Liver (tissue), 3 donors: Measurements from ENCODE around the gene ABHD5.
"Not testable (repeated sequence)": the region's sequence is repeated elsewhere in the genome, so short reads cannot be mapped to it uniquely, and the experiment has no call there.

Source experiments
- ATF3 ChIP-seq: IDR thresholded peaks from 2 replicates; pipeline ENCODE4 v1.6.1; 2016; ENCODE audit warnings: antibody characterized with exemption
- CTCF ChIP-seq: fragments of 150-350 bp; IDR thresholded peaks from 2 replicates; pipeline ENCODE4 v1.5.1; 2017; ENCODE audit warnings: improper control_type of control experiment, low read depth, low read length; ENCODE audit not compliant: missing input control
- GABPA ChIP-seq, 2 donors: IDR thresholded peaks in 1 of 2; conservative IDR thresholded peaks in 1 of 2; 2 replicates each; pipeline ENCODE4 v1.6.1; 2016; ENCODE audit warnings: antibody characterized with exemption in 2 of 2, mild to moderate bottlenecking in 1 of 2, moderate library complexity in 1 of 2
- HNF4A ChIP-seq, 2 donors: conservative IDR thresholded peaks; 2 replicates each; pipeline ENCODE4 v1.6.1; 2016; ENCODE audit warnings: antibody characterized with exemption in 2 of 2, mild to moderate bottlenecking in 2 of 2
- HNF4G ChIP-seq: IDR thresholded peaks from 2 replicates; pipeline ENCODE4 v1.6.1; 2016; ENCODE audit warnings: antibody characterized with exemption
- MAX ChIP-seq: IDR thresholded peaks from 2 replicates; pipeline ENCODE4 v1.6.1; 2016; ENCODE audit warnings: antibody characterized with exemption
- RAD21 ChIP-seq, 2 donors: IDR thresholded peaks; 2 replicates each; pipeline ENCODE4 v1.6.1; 2016; ENCODE audit warnings: antibody characterized with exemption in 2 of 2, mild to moderate bottlenecking in 2 of 2
- REST ChIP-seq: IDR thresholded peaks from 2 replicates; pipeline ENCODE4 v1.6.1; 2016; ENCODE audit warnings: antibody characterized with exemption, mild to moderate bottlenecking
- RXRA ChIP-seq, 2 donors: IDR thresholded peaks; 2 replicates each; pipeline ENCODE4 v1.6.1; 2017 to 2018; ENCODE audit warnings: antibody characterized with exemption in 2 of 2, mild to moderate bottlenecking in 1 of 2
- donor health status: healthy.
- donor health status: healthy.

- TF ChIP-seq MAX; CTCF; HNF4A (conservative IDR thresholded peaks at IDR 0.05); HNF4G; RXRA (IDR thresholded peaks at IDR 0.05); RAD21 (IDR thresholded peaks at IDR 0.05); ATF3; GABPA (IDR thresholded peaks at IDR 0.05 in 1 of 2, conservative IDR thresholded peaks at IDR 0.05 in 1 of 2); REST: not testable (repeated sequence)
These were observed 25.7 kb upstream of the ABHD5 start for GRCh38 chr3:43665011-43665410.
